SK-N-SH treated with all-trans-retinoic acid at 6 μM for 48 hours (cell line): ENCODE measurements around the gene IL6ST.

Experiments
- CREB5 ChIP-seq: fragments of 250-450 bp; sonication (Bioruptor Pico); IDR thresholded peaks from 2 replicates; pipeline ENCODE4 v1.5.1; 2020; ENCODE audit warnings: low read depth, mild to moderate bottlenecking, moderate library complexity
- ISL1 ChIP-seq: fragments of 250-450 bp; sonication (Bioruptor Pico); IDR thresholded peaks from 2 replicates; pipeline ENCODE4 v2.1.2; 2022; ENCODE audit warnings: mild to moderate bottlenecking, moderate library complexity

- TF ChIP-seq CREB5 (CRISPR knock-in tag) (no peak), ISL1 (CRISPR knock-in tag) (no peak)
These were observed 75.1 kb downstream of the IL6ST start for GRCh38 chr5:55919625-55920024.
